ENCODE data around the gene LRIG3. TPM values are rescaled to one million over a fixed set of nuclear protein-coding genes. Genes with fewer than 3 reads are reported as not detected.

The LRIG3 gene
- total RNA-seq, 1 donor from 2014 or later, result 6.9 TPM

GRCh38 chr12:58925751-58926150 lies 5.4 kb upstream of the LRIG3 start:
- Mint-ChIP-seq H3K27ac (ENCODE audit: unreplicated experiment) (no peak overlapping the region), H3K27me3 (ENCODE audit: unreplicated experiment) (no peaks in the 10 kb centered on the region), H3K4me1 (ENCODE audit: low read depth, unreplicated experiment) (no peaks in the 10 kb centered on the region), H3K9me3 (ENCODE audit: unreplicated experiment) (no peaks in the 10 kb centered on the region), H3K36me3 (ENCODE audit: unreplicated experiment) (no peaks in the 10 kb centered on the region), H3K4me3 (ENCODE audit: unreplicated experiment) (no peak overlapping the region)
- DNase-seq, result no peak
- TF ChIP-seq CTCF (IDR thresholded peaks at IDR 0.05; ENCODE audit: partially characterized antibody, unreplicated experiment), result no peak

GRCh38 chr12:58925111-58925611 lies 4.9 kb upstream of the LRIG3 start:
- no peaks in the 10 kb centered on the region for H3K36me3 Mint-ChIP-seq (ENCODE audit: unreplicated experiment)
- H3K4me1 Mint-ChIP-seq (ENCODE audit: low read depth, unreplicated experiment), result no peaks in the 10 kb centered on the region
- H3K27me3 Mint-ChIP-seq (ENCODE audit: unreplicated experiment), result no peaks in the 10 kb centered on the region
- no peak for TF ChIP-seq CTCF (IDR thresholded peaks at IDR 0.05; ENCODE audit: partially characterized antibody, unreplicated experiment)
- no peak overlapping the region for H3K4me3 Mint-ChIP-seq (ENCODE audit: unreplicated experiment)
- no peak overlapping the region for H3K27ac Mint-ChIP-seq (ENCODE audit: unreplicated experiment)
- no peak for DNase-seq
- H3K9me3 Mint-ChIP-seq (ENCODE audit: unreplicated experiment), result no peaks in the 10 kb centered on the region

- Mint-ChIP-seq H3K36me3 (ENCODE audit: unreplicated experiment) (no peaks in the 10 kb centered on the region), H3K27me3 (ENCODE audit: unreplicated experiment) (no peaks in the 10 kb centered on the region), H3K27ac (ENCODE audit: unreplicated experiment) (no peak overlapping the region), H3K9me3 (ENCODE audit: unreplicated experiment) (no peaks in the 10 kb centered on the region), H3K4me3 (ENCODE audit: unreplicated experiment) (no peak overlapping the region), H3K4me1 (ENCODE audit: low read depth, unreplicated experiment) (no peaks in the 10 kb centered on the region)
- DNase-seq, result no peak
- no peak for TF ChIP-seq CTCF (IDR thresholded peaks at IDR 0.05; ENCODE audit: partially characterized antibody, unreplicated experiment)
Measured at GRCh38 chr12:58924652-58925051, 4.3 kb upstream of the LRIG3 start.

GRCh38 chr12:58923781-58924180 lies 3.5 kb upstream of the LRIG3 start:
- Mint-ChIP-seq H3K27me3 (ENCODE audit: unreplicated experiment) (no peaks in the 10 kb centered on the region), H3K4me3 (ENCODE audit: unreplicated experiment) (no peak overlapping the region), H3K9me3 (ENCODE audit: unreplicated experiment) (no peaks in the 10 kb centered on the region), H3K36me3 (ENCODE audit: unreplicated experiment) (no peaks in the 10 kb centered on the region), H3K27ac (ENCODE audit: unreplicated experiment) (no peak overlapping the region), H3K4me1 (ENCODE audit: low read depth, unreplicated experiment) (no peaks in the 10 kb centered on the region)
- DNase-seq, result no peak
- TF ChIP-seq CTCF (IDR thresholded peaks at IDR 0.05; ENCODE audit: partially characterized antibody, unreplicated experiment), result no peak

- H3K36me3 Mint-ChIP-seq (ENCODE audit: unreplicated experiment), result no peaks in the 10 kb centered on the region
- DNase-seq, result no peak
- no peak overlapping the region for H3K27ac Mint-ChIP-seq (ENCODE audit: unreplicated experiment)
- H3K4me3 Mint-ChIP-seq (ENCODE audit: unreplicated experiment), result no peak overlapping the region
- H3K9me3 Mint-ChIP-seq (ENCODE audit: unreplicated experiment), result peaks cover 3% of the 10 kb centered on the region
- no peaks in the 10 kb centered on the region for H3K27me3 Mint-ChIP-seq (ENCODE audit: unreplicated experiment)
- no peak for TF ChIP-seq CTCF (IDR thresholded peaks at IDR 0.05; ENCODE audit: partially characterized antibody, unreplicated experiment)
- peaks cover 8% of the 10 kb centered on the region for H3K4me1 Mint-ChIP-seq (ENCODE audit: low read depth, unreplicated experiment)
Measured at GRCh38 chr12:58922849-58923248, 2.5 kb upstream of the LRIG3 start.
